ENCODE results near the gene PLCL2.

- TF ChIP-seq CTCF (IDR thresholded peaks at IDR 0.05; ENCODE audit: low read depth, low read length, poor library complexity, severe bottlenecking) = no peak
- no peak for TF ChIP-seq EZH2phosphoT487 (IDR thresholded peaks at IDR 0.05; ENCODE audit: borderline replicate concordance, low read length)
These were observed 130.0 kb downstream of the PLCL2 start for GRCh38 chr3:17014709-17015108.
